Endothelial cell of umbilical vein (primary cell): ENCODE data around the gene SLC28A1. TPM values are rescaled to one million over a fixed set of nuclear protein-coding genes. Genes with fewer than 3 reads are reported as not detected.

Experiments
- BruUV-seq: library from RNA; stranded (reverse); fragments of 400-500 nt; replicated peaks from 2 replicates; lab custom pipeline; 2021; lab: Mats Ljungman, UMichigan
- CTCF ChIA-PET: fragments of 300-600, 350-600 bp; sonication (Branson Sonifier 250); formaldehyde crosslinking; loops from one replicate; lab custom pipeline; 2021; ENCODE audit warnings: antibody characterized with exemption, inconsistent platforms; lab: Charles Lee
- POLR2A ChIA-PET: fragments of 300-600, 350-600 bp; sonication (Branson Sonifier 250); formaldehyde crosslinking; loops from one replicate; lab custom pipeline; 2021; ENCODE audit warnings: antibody characterized with exemption, inconsistent platforms; lab: Charles Lee
- DNase-seq: peaks from one replicate; pipeline ENCODE4 v3.0.0-alpha.2; 2011; ENCODE audit warnings: low read depth, low spot score
- FAIRE-seq: peaks from 2 replicates; lab custom pipeline; 2011; peaks lifted over from hg19 to GRCh38; lab: Jason Lieb, UNC
- H2AFZ ChIP-seq: 2 replicates; pipeline ENCODE4 v1.6.0; 2012; ENCODE audit warnings: low read depth, low read length, control low read depth, inconsistent platforms
- H3K27ac ChIP-seq: 2 replicates; pipeline ENCODE4 v1.5.1; 2011; ENCODE audit warnings: low read depth, mild to moderate bottlenecking, control low read depth, low read length, moderate library complexity; ENCODE audit not compliant: insufficient read depth
- H3K27me3 ChIP-seq, 2 experiments: 2 replicates each; pipeline versions ENCODE4 v1.6.0 to v1.6.1; 2011; ENCODE audit warnings: low read length in 2 of 2, mixed read lengths in 1 of 2; ENCODE audit not compliant: control insufficient read depth in 2 of 2, insufficient read depth in 2 of 2
- H3K36me3 ChIP-seq, 2 experiments: 2 replicates in 1 of 2; 3 replicates in 1 of 2; pipeline ENCODE4 v1.5.1; 2011; ENCODE audit warnings: low read length in 2 of 2, mild to moderate bottlenecking in 1 of 2, moderate library complexity in 1 of 2; ENCODE audit not compliant: control insufficient read depth in 2 of 2, insufficient read depth in 2 of 2; ENCODE audit errors: extremely low read depth in 1 of 2
- H3K4me1 ChIP-seq: 3 replicates; pipeline ENCODE4 v1.5.1; 2011; ENCODE audit warnings: mild to moderate bottlenecking, low read length; ENCODE audit not compliant: control insufficient read depth, insufficient read depth; ENCODE audit errors: extremely low read depth
- H3K4me2 ChIP-seq: 2 replicates; pipeline ENCODE4 v1.6.1; 2011; ENCODE audit warnings: low read length, control low read depth, mixed read lengths; ENCODE audit not compliant: insufficient read depth
- H3K4me3 ChIP-seq, 3 experiments: fragments of 200-600 bp in 1 of 3; sonication (generic), shearing (Covaris generic) in 1 of 3; replicated peaks in 1 of 3; 2 replicates each; pipeline ENCODE4 v1.5.1; 2011 to 2016; ENCODE audit warnings: control low read depth in 3 of 3, low read length in 3 of 3, mild to moderate bottlenecking in 2 of 3, inconsistent platforms in 1 of 3, low read depth in 1 of 3, moderate library complexity in 1 of 3; ENCODE audit not compliant: insufficient read depth in 1 of 3
- H3K79me2 ChIP-seq: 2 replicates; pipeline ENCODE4 v1.6.0; 2012; ENCODE audit warnings: low read length, inconsistent platforms; ENCODE audit not compliant: control insufficient read depth, insufficient read depth
- H3K9ac ChIP-seq: replicated peaks from 2 replicates; pipeline ENCODE3; 2011; ENCODE audit warnings: low read length, control low read depth; ENCODE audit not compliant: insufficient read depth; ENCODE audit errors: extremely low read depth
- H3K9me1 ChIP-seq: replicated peaks from 3 replicates; pipeline ENCODE4 v1.6.0; 2011; ENCODE audit warnings: mild to moderate bottlenecking, low read length; ENCODE audit not compliant: control insufficient read depth, insufficient read depth; ENCODE audit errors: extremely low read depth
- H3K9me3 ChIP-seq: replicated peaks from 2 replicates; pipeline ENCODE4 v1.5.1; 2012; ENCODE audit warnings: low read length, inconsistent platforms; ENCODE audit not compliant: control insufficient read depth, insufficient read depth
- H4K20me1 ChIP-seq: replicated peaks from 2 replicates; pipeline ENCODE3; 2011; ENCODE audit warnings: mild to moderate bottlenecking, low read length; ENCODE audit not compliant: control insufficient read depth, insufficient read depth; ENCODE audit errors: extremely low read depth
- EZH2 ChIP-seq: IDR thresholded peaks from 2 replicates; pipeline ENCODE4 v1.6.1; 2012; ENCODE audit warnings: borderline replicate concordance, low read depth, mild to moderate bottlenecking, moderate library complexity, low read length, inconsistent platforms; ENCODE audit not compliant: severe bottlenecking
- FOS ChIP-seq: IDR thresholded peaks from 2 replicates; pipeline ENCODE4 v1.6.1; 2011; ENCODE audit warnings: mild to moderate bottlenecking, low read length, moderate library complexity, borderline replicate concordance; ENCODE audit not compliant: insufficient read depth
- GATA2 ChIP-seq: IDR thresholded peaks from 2 replicates; pipeline ENCODE4 v1.7.0; 2011; ENCODE audit warnings: low read depth, mild to moderate bottlenecking, moderate library complexity, mixed read lengths, low read length; ENCODE audit not compliant: insufficient read length, insufficient read depth
- JUN ChIP-seq: IDR thresholded peaks from 2 replicates; pipeline ENCODE4 v1.6.1; 2011; ENCODE audit warnings: borderline replicate concordance, low read depth; ENCODE audit not compliant: insufficient read length, insufficient read depth
- MYC ChIP-seq: IDR thresholded peaks from one replicate; pipeline ENCODE4 v1.6.1; 2011; ENCODE audit warnings: mild to moderate bottlenecking, low read depth, low read length
- POLR2AphosphoS5 ChIP-seq: IDR thresholded peaks from 2 replicates; pipeline ENCODE4 v1.6.1; 2012; ENCODE audit warnings: low read depth, mild to moderate bottlenecking, control low read depth, low read length, moderate library complexity; ENCODE audit not compliant: insufficient read depth
- dilution Hi-C: fragments of 300-500 bp; cut with MboI; formaldehyde crosslinking; loops from one replicate; pipeline ENCODE4 v1.15.0; 2019; ENCODE audit warnings: low sequenced_read_pairs; ENCODE audit not compliant: extremely low pct_ligation_motif_present
- intact Hi-C: fragments of 100-400 bp; cut with micrococcal nuclease; formaldehyde crosslinking; loops from one replicate; pipeline ENCODE4 v1.10.0; 2022
- polyA plus RNA-seq, 4 experiments: library from polyadenylated mRNA; depleted of rRNA in 3 of 4; stranded (reverse) in 3 of 4; unstranded in 1 of 4; fragments of >200 nt; gene quantifications; 2 replicates each; pipeline versions ENCODE4 v1.2.1 to v1.2.3, GENCODE V29; 2011 to 2012; ENCODE audit warnings: missing spikeins in 1 of 4
- total RNA-seq: library from RNA; stranded (reverse); gene quantifications from 2 replicates; pipeline ENCODE4 v1.2.3, GENCODE V29; 2021
- TF ChIP-seq, protein P1 (sequence below), 2 donors: IDR thresholded peaks; 1 replicate in 1 of 2; 2 replicates in 1 of 2; pipeline ENCODE4 v1.5.1; 2011; ENCODE audit warnings: low read length in 2 of 2, mild to moderate bottlenecking in 2 of 2, moderate library complexity in 2 of 2, control low read depth in 1 of 2, inconsistent platforms in 1 of 2, low read depth in 1 of 2; ENCODE audit not compliant: insufficient read depth in 1 of 2; ENCODE audit errors: extremely low read depth in 1 of 2
- TF ChIP-seq, protein P2 (sequence below): IDR thresholded peaks from 2 replicates; pipeline ENCODE4 v1.6.1; 2011; ENCODE audit not compliant: insufficient read depth, insufficient read length

The SLC28A1 gene
- total and polyA plus RNA-seq, 2 donors (not counting 3 experiments of a cell fraction or from before 2014, with no cell fraction given), result not detected

DNA sequence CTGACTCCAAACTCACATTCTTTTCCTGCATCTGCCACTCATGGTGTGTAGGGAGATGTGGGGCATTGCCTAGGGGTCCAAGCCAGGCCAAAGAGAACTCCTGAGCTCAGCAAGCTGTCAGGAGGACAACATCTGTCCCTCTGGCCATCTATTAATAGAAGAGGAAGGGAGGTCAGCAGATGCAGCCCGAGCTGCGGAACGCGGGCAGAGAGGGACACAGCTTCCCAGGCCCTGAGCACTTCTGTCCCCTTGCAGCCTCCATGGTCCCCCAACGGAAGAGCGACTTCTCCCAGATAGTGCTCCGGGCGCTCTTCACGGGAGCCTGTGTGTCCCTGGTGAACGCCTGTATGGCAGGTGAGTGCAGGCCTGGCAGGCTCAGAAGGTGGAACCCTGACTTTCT, 59.8 kb downstream of the SLC28A1 start:
- POLR2A ChIA-PET, result no interaction called here
- H3K9ac ChIP-seq, result no peak overlapping the region
- H3K4me2 ChIP-seq, result no peak overlapping the region
- no peak for FAIRE-seq
- H3K27ac ChIP-seq, result no peak overlapping the region
- intact Hi-C loops, result no loop called here
- no peaks in the 10 kb centered on the region for H3K9me3 ChIP-seq
- H3K27me3 ChIP-seq, result no peaks in the 10 kb centered on the region
- H3K36me3 ChIP-seq, result no peaks in the 10 kb centered on the region
- no peak for DNase-seq
- peaks cover 12% of the 10 kb centered on the region for H3K4me1 ChIP-seq
- dilution Hi-C loops, result no loop called here
- BruUV-seq, result no TSS peak
- H3K79me2 ChIP-seq, result no peaks in the 10 kb centered on the region
- H4K20me1 ChIP-seq, result no peaks in the 10 kb centered on the region
- H3K4me3 ChIP-seq, result no peak overlapping the region
- CTCF ChIA-PET, result interaction anchor here (0.8 to 2.2 kb wide), 3 partner anchors 11 to 61 kb away, joined by 3 to 7 read pairs (median 3); no protein-coding TSS in a partner anchor
- H3K9me1 ChIP-seq, result no peaks in the 10 kb centered on the region
- TF ChIP-seq EZH2 (no peak), JUN (no peak), FOS (no peak), POLR2AphosphoS5 (no peak), MYC (no peak), GATA2 (no peak)
- TF ChIP-seq, protein P1, sequence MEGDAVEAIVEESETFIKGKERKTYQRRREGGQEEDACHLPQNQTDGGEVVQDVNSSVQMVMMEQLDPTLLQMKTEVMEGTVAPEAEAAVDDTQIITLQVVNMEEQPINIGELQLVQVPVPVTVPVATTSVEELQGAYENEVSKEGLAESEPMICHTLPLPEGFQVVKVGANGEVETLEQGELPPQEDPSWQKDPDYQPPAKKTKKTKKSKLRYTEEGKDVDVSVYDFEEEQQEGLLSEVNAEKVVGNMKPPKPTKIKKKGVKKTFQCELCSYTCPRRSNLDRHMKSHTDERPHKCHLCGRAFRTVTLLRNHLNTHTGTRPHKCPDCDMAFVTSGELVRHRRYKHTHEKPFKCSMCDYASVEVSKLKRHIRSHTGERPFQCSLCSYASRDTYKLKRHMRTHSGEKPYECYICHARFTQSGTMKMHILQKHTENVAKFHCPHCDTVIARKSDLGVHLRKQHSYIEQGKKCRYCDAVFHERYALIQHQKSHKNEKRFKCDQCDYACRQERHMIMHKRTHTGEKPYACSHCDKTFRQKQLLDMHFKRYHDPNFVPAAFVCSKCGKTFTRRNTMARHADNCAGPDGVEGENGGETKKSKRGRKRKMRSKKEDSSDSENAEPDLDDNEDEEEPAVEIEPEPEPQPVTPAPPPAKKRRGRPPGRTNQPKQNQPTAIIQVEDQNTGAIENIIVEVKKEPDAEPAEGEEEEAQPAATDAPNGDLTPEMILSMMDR (IDR thresholded peaks at IDR 0.05; ENCODE audit: extremely low read depth in 1 of 2, insufficient read depth in 1 of 2, low read depth in 1 of 2, low read length in 2 of 2), result no peak
- TF ChIP-seq, protein P2, sequence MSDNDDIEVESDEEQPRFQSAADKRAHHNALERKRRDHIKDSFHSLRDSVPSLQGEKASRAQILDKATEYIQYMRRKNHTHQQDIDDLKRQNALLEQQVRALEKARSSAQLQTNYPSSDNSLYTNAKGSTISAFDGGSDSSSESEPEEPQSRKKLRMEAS, result no peak
- no peak overlapping the region for H2AFZ ChIP-seq
